Urinary bladder (tissue), 4 donors: Measurements from ENCODE around the gene WIPF3. TPM values are rescaled to one million over a fixed set of nuclear protein-coding genes. Genes with fewer than 3 reads are reported as not detected.

Source experiments
- DNase-seq: peaks from one replicate; pipeline ENCODE4 v3.0.0-alpha.2; 2015; ENCODE audit errors: extremely low spot score
- H3K27ac ChIP-seq: one replicate; pipeline ENCODE4 v1.5.1; 2013; ENCODE audit warnings: low read depth, mild to moderate bottlenecking, moderate library complexity
- H3K36me3 ChIP-seq: one replicate; pipeline ENCODE4 v1.6.1; 2013; ENCODE audit warnings: mild to moderate bottlenecking, moderate library complexity; ENCODE audit not compliant: insufficient read depth
- H3K4me1 ChIP-seq: one replicate; pipeline ENCODE4 v1.6.1; 2013; ENCODE audit warnings: mild to moderate bottlenecking, moderate library complexity; ENCODE audit not compliant: insufficient read depth
- H3K4me3 ChIP-seq: one replicate; pipeline ENCODE4 v1.5.1; 2013; ENCODE audit warnings: low read depth, low read length
- WGBS: extraction: QIAGEN DNeasy Blood & Tissue Kit; methylation state at CpG from one replicate; pipeline ENCODE4 v1.1.7; 2013; 5-methylcytosine and 5-hydroxymethylcytosine counted together
- polyA plus RNA-seq: library from polyadenylated mRNA; stranded (reverse); fragments of 200-250 nt; gene quantifications from one replicate; pipeline ENCODE4 v1.2.3, GENCODE V29; 2013
- total RNA-seq: library from RNA; depleted of rRNA; stranded (reverse); fragments of >200 nt; gene quantifications from one replicate; pipeline ENCODE4 v1.2.3, GENCODE V29; 2014
- donor health status: healthy with polysubstance abuse.
- donor health status: healthy.

Gene WIPF3
- total and polyA plus RNA-seq, 2 donors: 0.95 to 3.4 TPM

DNA sequence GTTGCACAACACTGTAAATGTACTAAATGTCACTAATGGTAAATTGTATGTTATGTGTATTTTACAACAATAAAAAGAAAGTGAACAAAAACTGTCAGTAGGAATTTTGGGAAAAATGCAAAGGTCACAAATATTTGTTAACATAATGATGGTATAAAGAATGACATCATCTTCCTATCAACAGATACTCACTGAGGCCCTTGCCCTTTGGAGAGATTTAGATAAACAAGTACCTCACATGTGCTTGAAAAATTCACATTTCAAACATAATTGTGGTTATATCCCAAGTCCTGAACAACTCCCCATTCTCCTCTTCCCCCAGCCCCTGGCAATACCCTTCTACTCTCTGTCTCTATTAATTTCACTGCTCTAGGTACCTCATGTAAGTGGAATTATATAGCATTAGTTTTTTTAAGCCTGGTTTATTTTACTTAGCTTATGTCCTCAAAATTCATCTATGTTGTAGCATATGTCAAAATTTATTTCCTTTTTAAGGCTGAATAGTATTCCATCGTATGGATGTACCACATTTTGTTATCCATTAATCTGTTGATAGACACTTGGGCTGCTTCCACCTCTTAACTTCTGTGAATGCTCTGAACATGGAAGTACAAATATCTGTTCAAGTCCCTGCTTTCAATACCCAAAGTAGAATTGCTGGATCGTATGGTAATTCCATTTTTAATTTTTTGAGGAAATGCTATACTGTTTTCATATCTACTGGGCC is 90.5 kb downstream of the WIPF3 start:
- Histone ChIP-seq H3K4me1 (no peaks in the 10 kb centered on the region), H3K4me3 (no peak overlapping the region), H3K36me3 (no peaks in the 10 kb centered on the region), H3K27ac (no peak overlapping the region)
- no peak for DNase-seq
- 96% methylated on average over 2 of the region's 2 CpGs for WGBS

DNA sequence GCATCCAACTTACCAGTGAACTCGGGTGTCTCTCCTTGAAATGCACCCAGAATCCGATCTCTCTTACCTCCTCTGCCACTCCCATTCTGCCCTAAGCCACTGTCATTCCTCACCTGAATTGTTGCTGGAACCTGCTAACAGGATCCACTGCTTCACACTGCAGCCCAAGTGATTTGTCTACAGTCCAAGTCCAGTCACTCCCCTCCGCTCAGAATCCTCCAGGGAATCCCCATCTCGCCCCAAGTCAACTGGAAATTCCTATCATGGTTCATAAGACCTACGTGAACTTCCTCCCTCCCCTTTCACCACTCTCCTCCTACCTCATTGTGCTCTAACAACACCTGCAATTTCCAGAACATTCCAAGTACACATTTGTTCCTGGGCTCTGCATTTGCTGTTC is 92.0 kb downstream of the WIPF3 start:
- no peak for DNase-seq
- Histone ChIP-seq H3K4me1 (no peaks in the 10 kb centered on the region), H3K36me3 (no peaks in the 10 kb centered on the region), H3K27ac (no peak overlapping the region), H3K4me3 (no peak overlapping the region)
- WGBS: 66% methylated on average over 5 of the region's 5 CpGs

DNA sequence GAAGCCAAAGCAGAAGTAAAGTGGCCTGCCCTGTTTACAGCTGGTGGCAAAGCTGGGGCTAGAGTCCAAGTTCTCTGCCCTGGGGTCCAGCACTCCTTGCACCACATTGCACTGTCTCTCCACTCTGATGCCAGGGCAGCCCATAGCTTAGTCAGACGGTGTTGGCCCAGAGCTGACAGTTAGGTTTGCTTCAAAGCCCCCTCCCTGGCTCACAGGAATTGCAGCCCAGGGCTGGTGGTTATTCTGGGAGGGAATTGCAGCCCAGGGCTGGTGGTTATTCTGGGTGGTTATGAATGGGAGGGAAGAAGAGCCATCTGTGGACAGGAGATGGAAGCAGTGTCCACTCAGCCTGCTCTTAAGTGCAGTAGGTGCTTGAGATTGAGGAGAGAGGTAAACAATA is 94.4 kb downstream of the WIPF3 start:
- 36% methylated on average over 1 of the region's 1 CpG for WGBS
- no peaks in the 10 kb centered on the region for H3K4me1 ChIP-seq
- no peak overlapping the region for H3K27ac ChIP-seq
- no peak overlapping the region for H3K4me3 ChIP-seq
- no peak for DNase-seq
- H3K36me3 ChIP-seq: no peaks in the 10 kb centered on the region

DNA sequence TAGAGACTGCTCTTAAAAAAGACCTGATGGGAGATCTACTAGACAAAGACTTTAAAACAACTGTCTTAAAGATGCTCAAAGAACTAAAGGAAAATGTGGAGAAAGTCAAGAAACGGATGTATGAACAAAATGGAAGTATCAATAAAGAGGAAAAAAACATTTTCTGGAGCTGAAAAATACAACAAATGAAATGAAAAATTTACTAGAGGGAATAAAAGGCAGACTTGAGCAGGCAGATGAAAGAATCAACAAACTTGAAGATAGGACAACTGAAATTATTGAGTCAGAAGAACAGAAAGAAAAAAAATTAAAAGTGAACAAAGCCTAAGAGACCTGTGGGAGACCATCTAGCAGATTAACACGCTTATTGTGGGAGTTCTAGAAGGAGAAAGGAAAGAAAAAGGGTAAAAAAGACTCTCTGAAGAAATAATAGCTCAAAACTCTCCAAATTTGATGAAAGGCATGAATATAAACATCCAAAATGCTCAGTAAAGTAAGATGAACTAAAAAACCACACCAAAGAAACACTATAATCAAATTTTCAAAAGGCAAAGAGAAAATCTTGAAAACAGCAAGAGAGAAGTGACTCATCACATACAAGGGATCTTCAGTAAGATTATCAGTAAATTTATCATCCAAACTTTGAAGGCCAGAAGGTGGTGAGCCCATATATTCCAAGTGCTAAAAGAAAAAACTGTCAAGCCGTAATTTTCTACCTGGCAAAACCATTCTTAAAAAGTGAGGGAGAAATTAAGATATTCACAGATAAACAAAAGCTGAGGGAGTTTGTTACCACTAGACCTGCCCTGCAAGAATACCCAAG is 100.1 kb downstream of the WIPF3 start:
- Histone ChIP-seq H3K4me3 (no peak overlapping the region), H3K4me1 (no peaks in the 10 kb centered on the region), H3K27ac (no peak overlapping the region), H3K36me3 (no peaks in the 10 kb centered on the region)
- WGBS: 89% methylated on average over 3 of the region's 3 CpGs
- DNase-seq: no peak

DNA sequence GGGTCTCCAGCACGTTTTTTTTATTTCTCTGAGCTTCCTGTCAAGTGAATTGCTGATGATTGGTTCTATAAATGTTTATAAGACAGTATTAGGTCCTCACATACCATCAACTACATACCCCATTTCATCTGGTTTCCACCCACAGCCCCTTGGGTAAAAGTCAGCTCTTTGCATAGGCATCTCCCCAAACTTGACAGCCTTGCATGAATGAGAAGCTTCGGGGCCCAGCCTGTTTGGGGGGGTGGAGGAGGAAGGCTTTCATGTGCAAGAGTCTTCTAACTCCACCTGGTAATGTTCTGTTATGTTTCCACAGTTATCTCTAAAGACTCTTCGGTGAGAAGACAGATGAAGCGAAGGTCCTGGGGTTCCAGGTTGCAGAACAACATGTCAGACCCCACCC is 107.9 kb downstream of the WIPF3 start:
- WGBS: 83% methylated on average over 4 of the region's 4 CpGs
- DNase-seq: no peak
- no peaks in the 10 kb centered on the region for H3K4me1 ChIP-seq

DNA sequence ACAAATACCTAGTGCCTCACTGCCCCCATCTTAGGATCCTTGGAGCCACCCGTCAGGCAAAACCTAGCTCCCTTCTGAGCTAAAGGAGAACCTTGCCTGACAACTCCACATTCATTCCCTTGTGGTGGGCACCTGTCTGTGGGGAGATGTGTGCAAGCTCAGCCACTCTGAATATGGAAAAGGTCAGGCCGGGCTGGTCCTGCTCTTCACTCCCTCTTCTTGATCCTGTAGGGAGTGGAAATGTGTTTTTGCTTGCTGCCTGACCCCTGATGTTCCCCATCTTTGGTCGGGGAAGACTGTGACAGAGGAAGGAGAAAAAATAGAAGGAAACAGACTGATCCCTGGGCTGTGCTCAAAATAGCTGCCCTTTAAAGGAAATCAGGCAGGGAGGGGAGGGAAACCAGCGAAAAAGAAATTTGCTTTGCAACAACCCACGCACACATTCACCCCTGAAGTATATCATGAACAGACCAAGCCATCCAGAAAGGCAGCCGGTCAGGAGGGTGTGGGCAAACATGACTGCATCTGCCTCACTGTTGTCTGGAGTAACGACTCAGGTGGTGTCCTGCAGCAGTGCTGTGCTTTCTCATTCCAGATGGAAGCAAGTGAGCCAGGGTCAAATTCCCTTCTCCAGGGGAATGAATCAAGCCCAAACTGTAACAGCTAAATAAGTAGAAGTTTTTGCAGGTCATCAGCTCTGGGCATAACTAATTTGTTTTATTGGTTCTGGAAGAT is 109.3 kb downstream of the WIPF3 start:
- 35% methylated on average over 7 of the region's 7 CpGs for WGBS
- no peak overlapping the region for H3K27ac ChIP-seq
- H3K4me3 ChIP-seq: no peak overlapping the region
- H3K36me3 ChIP-seq: no peaks in the 10 kb centered on the region
- DNase-seq: no peak
- no peaks in the 10 kb centered on the region for H3K4me1 ChIP-seq

More for the DNA sequence above, 107.9 kb downstream of the WIPF3 start:
- Histone ChIP-seq H3K36me3 (no peaks in the 10 kb centered on the region), H3K27ac (no peak overlapping the region), H3K4me3 (no peak overlapping the region)

DNA sequence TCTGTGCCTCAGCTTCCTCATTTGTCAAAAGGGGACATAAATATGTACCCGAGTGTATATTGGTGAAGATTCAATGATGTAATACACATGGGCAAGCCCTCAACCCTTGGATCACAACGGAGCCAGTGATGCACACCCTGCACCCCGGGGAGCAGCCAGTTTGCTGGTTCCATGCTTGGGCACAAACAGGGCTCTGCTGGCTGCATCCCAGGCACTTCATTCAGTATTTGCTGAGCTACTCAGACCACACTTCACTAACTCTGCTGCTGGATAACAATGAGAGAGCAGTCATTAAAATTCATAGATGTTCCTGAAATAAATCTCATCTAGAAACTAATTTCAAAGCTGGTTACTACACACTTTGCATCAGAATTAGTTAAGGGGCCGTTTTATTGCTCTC is 111.3 kb downstream of the WIPF3 start:
- H3K27ac ChIP-seq: no peak overlapping the region
- 83% methylated on average over 4 of the region's 4 CpGs for WGBS
- H3K4me1 ChIP-seq: no peaks in the 10 kb centered on the region
- DNase-seq: no peak
- no peak overlapping the region for H3K4me3 ChIP-seq
- peaks cover 5% of the 10 kb centered on the region for H3K36me3 ChIP-seq

DNA sequence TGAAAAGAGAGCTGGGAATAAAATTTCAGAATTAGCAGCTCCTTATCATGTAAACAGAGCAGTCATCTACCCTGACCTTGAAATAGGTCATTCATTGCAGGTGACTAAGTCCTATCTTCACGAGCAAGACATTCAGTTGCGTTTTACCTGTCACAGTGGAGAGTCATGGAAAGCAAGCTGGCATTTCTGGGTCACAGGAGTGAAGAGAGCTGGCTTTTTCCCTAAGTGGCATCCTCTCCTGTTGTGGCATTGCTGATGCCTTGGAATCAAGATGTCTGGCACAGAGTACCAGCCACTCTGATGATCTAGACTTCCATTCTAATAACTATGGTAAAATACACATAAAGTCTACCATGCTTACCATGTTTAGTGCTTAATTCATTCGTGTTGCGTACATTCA is 112.5 kb downstream of the WIPF3 start:
- DNase-seq: no peak
- 91% methylated on average over 4 of the region's 4 CpGs for WGBS
- no peak overlapping the region for H3K27ac ChIP-seq
- H3K4me1 ChIP-seq: no peaks in the 10 kb centered on the region
- H3K4me3 ChIP-seq: no peak overlapping the region
- H3K36me3 ChIP-seq: peaks cover 5% of the 10 kb centered on the region

DNA sequence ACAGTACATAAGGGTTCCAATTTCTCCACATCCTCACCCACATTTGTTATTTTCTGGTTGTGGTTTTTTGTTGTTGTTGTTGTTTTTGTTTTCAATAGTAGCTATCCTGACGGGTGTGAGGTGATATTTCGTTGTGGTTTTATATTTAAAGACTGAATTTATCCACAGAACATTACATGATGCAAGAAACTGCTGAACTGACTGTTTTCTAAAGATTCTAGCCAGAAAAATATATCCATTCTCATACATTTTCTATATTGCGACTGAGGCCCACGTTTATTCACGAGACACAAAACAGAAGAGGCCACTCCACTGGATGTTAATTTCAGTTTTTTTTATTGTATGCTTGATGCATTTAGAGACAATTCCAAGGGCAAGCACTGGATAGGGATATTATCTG is 113.5 kb downstream of the WIPF3 start:
- Histone ChIP-seq H3K4me3 (no peak overlapping the region), H3K27ac (no peak overlapping the region), H3K4me1 (no peaks in the 10 kb centered on the region), H3K36me3 (peaks cover 5% of the 10 kb centered on the region)
- WGBS: 92% methylated on average over 5 of the region's 5 CpGs
- DNase-seq: no peak

DNA sequence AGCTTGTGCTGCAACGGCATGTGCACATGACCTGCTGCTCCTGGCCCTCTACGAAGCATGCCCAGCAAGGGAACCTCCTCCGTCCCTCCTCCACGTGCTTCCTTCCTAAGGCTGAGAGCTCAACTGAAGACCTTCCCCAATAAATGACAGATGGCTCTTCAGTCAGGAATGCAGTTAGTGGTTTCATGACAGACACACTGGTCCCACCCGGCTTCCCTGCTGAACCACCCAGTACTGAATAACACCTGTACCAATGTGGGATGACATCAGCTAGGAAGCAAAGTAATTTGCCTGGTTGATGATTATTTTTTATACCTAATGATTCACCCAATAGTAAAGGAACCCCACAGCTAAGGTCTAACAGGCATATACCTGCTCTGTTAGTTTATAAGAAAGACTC is 114.2 kb downstream of the WIPF3 start:
- H3K36me3 ChIP-seq: peaks cover 5% of the 10 kb centered on the region
- no peak overlapping the region for H3K4me3 ChIP-seq
- no peak for DNase-seq
- no peak overlapping the region for H3K27ac ChIP-seq
- no peaks in the 10 kb centered on the region for H3K4me1 ChIP-seq
- WGBS: 78% methylated on average over 5 of the region's 5 CpGs

DNA sequence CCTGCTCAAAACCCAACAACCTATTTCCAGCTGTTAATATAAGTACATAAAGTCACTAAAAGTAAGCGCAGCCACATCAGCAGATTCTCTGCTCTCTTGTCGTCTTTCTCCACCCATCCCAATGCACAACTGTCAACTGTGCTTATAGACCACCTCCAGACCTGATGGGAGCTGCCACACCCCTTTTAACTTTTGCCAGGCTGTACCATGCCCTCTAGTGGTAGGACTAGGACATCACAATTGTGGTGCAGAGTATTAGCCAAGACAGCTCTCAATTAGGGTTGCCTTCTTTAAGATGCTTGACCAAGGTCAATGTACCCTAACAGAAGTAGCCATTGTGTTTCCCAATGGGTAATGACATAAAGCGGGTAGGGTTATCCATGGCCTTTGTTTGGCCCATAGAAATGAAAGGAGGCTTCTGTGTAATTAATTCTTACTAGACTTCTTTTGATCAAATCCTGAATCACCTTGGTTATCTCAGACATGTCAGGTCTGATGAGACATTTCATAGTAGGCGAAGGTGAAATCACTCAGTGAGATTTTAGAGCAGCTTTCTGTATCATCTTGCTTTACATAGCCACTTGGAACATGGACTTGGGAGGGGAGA is 115.2 kb downstream of the WIPF3 start:
- no peak overlapping the region for H3K27ac ChIP-seq
- no peak overlapping the region for H3K4me3 ChIP-seq
- no peaks in the 10 kb centered on the region for H3K4me1 ChIP-seq
- DNase-seq: no peak
- 60% methylated on average over 4 of the region's 4 CpGs for WGBS
- H3K36me3 ChIP-seq: peaks cover 5% of the 10 kb centered on the region

DNA sequence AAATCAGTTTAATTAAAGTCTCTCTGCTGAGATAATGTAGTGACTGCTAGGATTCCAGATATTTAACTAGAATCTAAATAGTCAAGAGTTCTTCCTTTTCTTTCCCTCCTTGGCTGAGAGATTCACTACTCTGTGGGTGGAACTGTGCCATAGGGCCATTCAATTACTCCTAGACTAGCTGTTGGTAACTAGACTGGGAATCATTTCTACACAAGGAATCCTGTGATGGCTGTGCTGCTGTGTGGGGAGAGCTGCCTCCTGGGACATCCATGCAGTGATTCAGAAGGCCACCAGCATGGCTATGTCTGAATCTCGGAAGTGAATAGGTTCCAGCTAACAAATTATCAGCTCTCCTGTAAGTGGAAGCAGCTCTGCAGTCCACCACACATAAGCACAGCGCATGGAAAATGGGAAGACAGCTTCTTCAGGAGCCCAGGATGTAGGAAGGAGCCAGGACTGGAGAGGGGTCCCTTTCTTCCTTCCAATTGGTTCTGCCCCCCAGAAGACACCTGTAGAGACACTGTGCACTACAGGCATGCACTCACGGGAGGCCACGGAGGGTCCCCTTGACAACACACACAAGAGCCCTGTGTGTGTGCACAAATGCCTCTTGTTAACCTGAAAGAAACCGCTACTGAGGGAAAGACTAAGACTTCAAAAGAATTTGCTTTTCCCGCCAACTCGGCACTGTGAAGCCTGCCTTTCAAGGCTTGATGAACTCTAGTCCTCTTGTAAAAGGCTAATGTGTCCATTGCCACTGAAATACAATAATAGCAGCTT is 116.8 kb downstream of the WIPF3 start:
- no peak overlapping the region for H3K27ac ChIP-seq
- H3K4me3 ChIP-seq: no peak overlapping the region
- WGBS: 80% methylated on average over 7 of the region's 7 CpGs
- H3K4me1 ChIP-seq: no peaks in the 10 kb centered on the region
- no peak for DNase-seq
- H3K36me3 ChIP-seq: peaks cover 5% of the 10 kb centered on the region

DNA sequence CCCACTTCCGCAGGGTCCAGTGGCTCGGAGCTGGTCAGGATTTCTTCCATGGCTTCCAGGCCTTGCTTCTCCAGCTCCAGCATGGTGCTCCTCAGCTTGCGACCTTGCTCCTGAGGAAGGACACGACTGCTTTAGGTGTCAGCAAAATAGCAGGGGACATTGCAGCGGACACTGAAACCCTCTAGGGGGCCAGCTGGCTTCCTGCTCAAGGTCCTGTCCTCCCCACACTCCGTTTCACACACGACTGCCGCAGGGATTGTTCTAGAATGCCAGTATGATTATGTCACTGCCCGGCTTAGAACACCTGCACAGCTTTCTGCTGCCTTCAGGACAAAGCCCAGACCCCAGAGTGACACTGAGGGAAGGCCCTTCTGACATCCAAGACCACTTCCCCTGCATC is 117.7 kb downstream of the WIPF3 start:
- 76% methylated on average over 9 of the region's 9 CpGs for WGBS
- no peak for DNase-seq
- Histone ChIP-seq H3K27ac (no peak overlapping the region), H3K36me3 (peaks cover 5% of the 10 kb centered on the region), H3K4me3 (no peak overlapping the region), H3K4me1 (no peaks in the 10 kb centered on the region)
